Tibial nerve (tissue), 4 donors: ENCODE data around the gene DNAJC5. TPM values are rescaled to one million over a fixed set of nuclear protein-coding genes. Genes with fewer than 3 reads are reported as not detected.
"Not testable (repeated sequence)": the region's sequence is repeated elsewhere in the genome, so short reads cannot be mapped to it uniquely, and the experiment has no call there.

ENCODE experiments used
- DNase-seq, 2 donors: peaks; one replicate each; pipeline ENCODE4 v3.0.0-alpha.2; 2019; ENCODE audit warnings: low spot score in 2 of 2
- H3K27ac ChIP-seq, 4 donors: fragments of 200-600 bp; sonication (generic) in 3 of 4; one replicate each; pipeline ENCODE4 v1.5.1; 2017 to 2019; ENCODE audit warnings: mild to moderate bottlenecking in 1 of 4
- H3K27me3 ChIP-seq, 2 donors: fragments of 200-600 bp; sonication (generic) in 1 of 2; one replicate each; pipeline versions ENCODE4 v1.5.1 to v1.6.0; 2017 to 2019
- H3K36me3 ChIP-seq, 3 donors: fragments of 200-600 bp; sonication (generic); one replicate each; pipeline ENCODE4 v1.5.1; 2018 to 2019
- H3K4me1 ChIP-seq, 4 donors: fragments of 200-600 bp; sonication (generic) in 3 of 4; one replicate each; pipeline ENCODE4 v1.5.1; 2017 to 2019
- H3K4me3 ChIP-seq, 4 donors: fragments of 200-600 bp; sonication (generic) in 3 of 4; one replicate each; pipeline ENCODE4 v1.5.1; 2017 to 2019; ENCODE audit warnings: mild to moderate bottlenecking in 1 of 4, moderate library complexity in 1 of 4
- H3K9me3 ChIP-seq, 4 donors: fragments of 200-600 bp; sonication (generic) in 3 of 4; one replicate each; pipeline ENCODE4 v1.5.1; 2017 to 2019
- CTCF ChIP-seq, 5 experiments: fragments of 200-600 bp in 3 of 5; fragments of 450-650 bp in 2 of 5; sonication (generic) in 3 of 5; IDR thresholded peaks; one replicate each; pipeline ENCODE4 v1.5.1; 2016 to 2019; ENCODE audit warnings: antibody characterized with exemption in 5 of 5, mild to moderate bottlenecking in 3 of 5, moderate library complexity in 2 of 5
- EP300 ChIP-seq, 2 donors: sonication (generic); formaldehyde crosslinking; IDR thresholded peaks; one replicate each; pipeline ENCODE4 v1.6.1; 2017; ENCODE audit warnings: antibody characterized with exemption in 2 of 2, mild to moderate bottlenecking in 1 of 2
- POLR2A ChIP-seq, 2 donors: fragments of 450-650 bp; IDR thresholded peaks; one replicate each; pipeline ENCODE4 v1.6.1; 2017; ENCODE audit warnings: antibody characterized with exemption in 2 of 2, mild to moderate bottlenecking in 2 of 2, moderate library complexity in 2 of 2
- WGBS, 2 donors: methylation state at CpG; one replicate each; pipeline ENCODE4 v1.1.5; 2018; 5-methylcytosine and 5-hydroxymethylcytosine counted together
- total RNA-seq, 4 donors: library from RNA; depleted of rRNA; stranded (reverse); fragments of >200 nt; gene quantifications; one replicate each; pipeline ENCODE4 v1.1.0, GENCODE V29; 2016

The DNAJC5 gene
- total RNA-seq, 4 donors from 2014 or later: 30.6 to 40.2 (median 32.1) TPM

DNA sequence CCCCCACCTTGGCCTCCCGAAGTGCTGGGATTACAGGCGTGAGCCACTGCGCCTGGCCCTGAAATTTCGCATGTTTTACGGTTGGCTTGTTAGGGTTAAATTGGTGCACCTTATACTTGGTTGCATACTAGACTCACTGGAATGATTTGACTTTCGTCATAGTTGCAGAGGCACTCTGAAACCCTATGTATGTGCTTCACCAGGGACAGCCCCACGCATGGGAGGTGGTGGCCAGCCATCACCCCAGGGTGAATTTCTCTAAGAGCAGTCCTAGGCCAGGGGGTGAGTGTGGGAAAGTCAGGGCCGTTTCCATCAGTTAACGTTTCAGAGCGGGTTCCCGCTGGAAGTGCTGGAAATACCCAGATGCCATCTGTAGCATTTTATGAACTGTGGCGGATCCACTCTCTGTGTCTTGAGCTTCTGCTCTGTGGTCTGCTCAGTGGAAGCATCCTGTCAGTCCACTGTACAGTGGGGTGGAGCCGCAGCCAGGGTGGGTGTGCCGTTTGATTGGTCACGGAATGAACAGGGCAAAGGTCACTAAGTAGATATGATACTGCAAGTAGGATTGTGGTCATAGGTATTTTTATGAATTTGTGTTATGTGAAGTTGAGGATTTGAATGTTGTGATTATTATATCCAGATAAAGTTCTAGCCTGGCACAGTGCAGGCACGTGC lies 13.2 kb downstream of the DNAJC5 start:
- DNase-seq: no peak
- no peaks in the 10 kb centered on the region for H3K27me3 ChIP-seq
- no peak for TF ChIP-seq POLR2A (IDR thresholded peaks at IDR 0.05)
- TF ChIP-seq CTCF (IDR thresholded peaks at IDR 0.05): no peak
- no peak for TF ChIP-seq EP300 (IDR thresholded peaks at IDR 0.05)
- H3K4me3 ChIP-seq: no peak overlapping the region
- no peak overlapping the region for H3K27ac ChIP-seq
- H3K4me1 ChIP-seq: peaks cover 0 to 51% (median 0%) of the 10 kb centered on the region in 4 donors
- H3K9me3 ChIP-seq: no peaks in the 10 kb centered on the region
- 69 to 72% methylated on average over 16 of the region's 16 CpGs for WGBS, 2 donors
- H3K36me3 ChIP-seq: no peaks in the 10 kb centered on the region

DNA sequence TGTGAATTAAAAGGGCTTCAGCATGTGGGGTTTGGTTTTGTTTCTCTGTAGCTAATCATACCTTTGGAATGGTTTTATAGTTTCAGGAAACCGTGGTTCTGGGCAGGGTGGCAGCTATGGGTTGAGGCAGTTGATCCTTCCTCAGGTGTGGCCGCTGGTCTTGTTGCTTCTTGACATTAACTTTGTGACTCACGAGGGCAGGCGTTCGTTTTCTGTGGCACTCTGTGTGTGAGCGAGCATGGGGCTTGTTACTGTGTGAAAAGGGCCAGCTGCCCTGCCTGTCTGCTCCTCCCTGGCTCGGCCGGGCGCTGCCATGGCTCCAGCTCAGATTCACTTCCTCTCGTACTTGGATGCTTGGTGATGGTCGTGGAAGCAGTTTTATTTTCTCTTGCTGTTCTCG lies 16.2 kb downstream of the DNAJC5 start:
- H3K27me3 ChIP-seq: no peaks in the 10 kb centered on the region
- 63 to 67% methylated on average over 11 to 12 of the region's 12 CpGs for whole genome bisulfite sequencing, 2 donors
- H3K9me3 ChIP-seq: peaks cover 0 to 4% (median 0%) of the 10 kb centered on the region in 4 donors
- H3K27ac ChIP-seq: no peak overlapping the region
- TF ChIP-seq POLR2A (IDR thresholded peaks at IDR 0.05) (no peak), CTCF (IDR thresholded peaks at IDR 0.05) (no peak), EP300 (IDR thresholded peaks at IDR 0.05) (no peak)
- peaks cover 0 to 44% (median 0%) of the 10 kb centered on the region in 4 donors for H3K4me1 ChIP-seq
- H3K4me3 ChIP-seq: no peak overlapping the region
- no peak for DNase-seq
- no peaks in the 10 kb centered on the region for H3K36me3 ChIP-seq

GRCh38 chr20:63913768-63914167 lies 18.8 kb downstream of the DNAJC5 start:
- TF ChIP-seq POLR2A (IDR thresholded peaks at IDR 0.05) (no peak), EP300 (IDR thresholded peaks at IDR 0.05) (no peak), CTCF (IDR thresholded peaks at IDR 0.05) (no peak)
- Histone ChIP-seq H3K9me3 (peaks cover 0 to 9% (median 0%) of the 10 kb centered on the region in 4 donors), H3K4me1 (peaks cover 0 to 32% (median 0%) of the 10 kb centered on the region in 4 donors), H3K27ac (no peak overlapping the region), H3K27me3 (no peaks in the 10 kb centered on the region), H3K4me3 (no peak overlapping the region), H3K36me3 (peaks cover 0 to 19% (median 0%) of the 10 kb centered on the region in 3 donors)
- 96 to 99% methylated on average over 12 of the region's 12 CpGs for WGBS, 2 donors
- DNase-seq: no peak

DNA sequence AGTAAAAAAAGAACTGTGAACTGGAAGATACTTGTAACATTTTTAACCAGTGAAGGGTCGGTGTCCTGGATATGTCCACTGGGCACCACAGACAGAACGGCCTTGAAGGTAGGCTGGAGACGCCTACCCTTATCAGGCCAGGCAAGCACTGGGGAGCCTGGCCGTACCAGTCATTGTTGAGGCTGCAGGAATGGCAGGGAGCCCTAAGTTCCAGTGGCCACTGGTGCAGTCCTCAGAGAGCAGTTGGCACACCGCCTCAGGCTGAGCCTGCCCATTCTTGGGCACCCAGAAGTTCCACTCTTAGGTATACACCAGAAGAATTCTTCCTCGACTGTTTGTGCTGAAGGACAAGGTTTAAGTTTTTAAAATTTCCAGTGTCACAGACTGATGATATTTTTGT lies 20.5 kb downstream of the DNAJC5 start:
- Histone ChIP-seq H3K27ac (no peak overlapping the region), H3K36me3 (peaks cover 0 to 29% (median 0%) of the 10 kb centered on the region in 3 donors), H3K4me3 (no peak overlapping the region), H3K4me1 (peaks cover 0 to 24% (median 0%) of the 10 kb centered on the region in 4 donors), H3K27me3 (no peaks in the 10 kb centered on the region), H3K9me3 (peaks cover 0 to 9% (median 0%) of the 10 kb centered on the region in 4 donors)
- DNase-seq: no peak
- 87 to 91% methylated on average over 5 to 6 of the region's 6 CpGs for WGBS, 2 donors
- TF ChIP-seq POLR2A (IDR thresholded peaks at IDR 0.05): no peak
- no peak for TF ChIP-seq CTCF (IDR thresholded peaks at IDR 0.05)
- no peak for TF ChIP-seq EP300 (IDR thresholded peaks at IDR 0.05)

GRCh38 chr20:63916371-63916939 lies 21.5 kb downstream of the DNAJC5 start:
- WGBS, 2 donors: 75 to 80% methylated on average over 8 of the region's 8 CpGs
- not testable (repeated sequence) for H3K27ac ChIP-seq, H3K9me3 ChIP-seq, H3K27me3 ChIP-seq, DNase-seq, H3K4me3 ChIP-seq
- Histone ChIP-seq H3K36me3 (peaks cover 0 to 31% (median 0%) of the 10 kb centered on the region in 3 donors), H3K4me1 (peaks cover 0 to 19% (median 0%) of the 10 kb centered on the region in 4 donors)
